ENCODE results near the gene TMEFF2.

DNA sequence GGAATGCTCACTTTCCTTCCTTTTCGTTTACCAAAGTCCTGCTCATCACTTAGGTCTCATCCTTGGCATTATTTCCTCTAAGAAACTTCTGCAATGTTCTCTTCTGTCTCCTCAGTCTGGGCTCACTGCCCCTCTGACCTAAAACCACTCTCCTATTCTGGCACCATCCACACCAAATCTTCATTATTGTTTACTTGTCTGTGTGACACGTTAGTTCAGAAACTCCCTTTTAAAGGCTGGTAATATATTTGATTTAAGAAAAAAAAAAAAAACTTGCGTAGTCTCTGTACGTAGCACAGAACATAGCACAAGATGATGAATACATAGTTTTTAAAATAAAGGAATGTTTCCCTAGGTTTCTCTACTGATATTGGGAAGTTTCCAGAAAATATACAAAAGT is 229.0 kb downstream of the TMEFF2 start:
- TF ChIP-seq, protein P1, sequence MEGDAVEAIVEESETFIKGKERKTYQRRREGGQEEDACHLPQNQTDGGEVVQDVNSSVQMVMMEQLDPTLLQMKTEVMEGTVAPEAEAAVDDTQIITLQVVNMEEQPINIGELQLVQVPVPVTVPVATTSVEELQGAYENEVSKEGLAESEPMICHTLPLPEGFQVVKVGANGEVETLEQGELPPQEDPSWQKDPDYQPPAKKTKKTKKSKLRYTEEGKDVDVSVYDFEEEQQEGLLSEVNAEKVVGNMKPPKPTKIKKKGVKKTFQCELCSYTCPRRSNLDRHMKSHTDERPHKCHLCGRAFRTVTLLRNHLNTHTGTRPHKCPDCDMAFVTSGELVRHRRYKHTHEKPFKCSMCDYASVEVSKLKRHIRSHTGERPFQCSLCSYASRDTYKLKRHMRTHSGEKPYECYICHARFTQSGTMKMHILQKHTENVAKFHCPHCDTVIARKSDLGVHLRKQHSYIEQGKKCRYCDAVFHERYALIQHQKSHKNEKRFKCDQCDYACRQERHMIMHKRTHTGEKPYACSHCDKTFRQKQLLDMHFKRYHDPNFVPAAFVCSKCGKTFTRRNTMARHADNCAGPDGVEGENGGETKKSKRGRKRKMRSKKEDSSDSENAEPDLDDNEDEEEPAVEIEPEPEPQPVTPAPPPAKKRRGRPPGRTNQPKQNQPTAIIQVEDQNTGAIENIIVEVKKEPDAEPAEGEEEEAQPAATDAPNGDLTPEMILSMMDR (IDR thresholded peaks at IDR 0.05), result no peak
- no peak for TF ChIP-seq POLR2A (IDR thresholded peaks at IDR 0.05)

Data from prostate gland (tissue), 2 donors.